Measurements from ENCODE around the gene PDXP. TPM values are rescaled to one million over a fixed set of nuclear protein-coding genes. Genes with fewer than 3 reads are reported as not detected.

Gene PDXP
- total and polyA plus RNA-seq, 2 of the 13 experiments (the other 11 are each of a cell fraction or from before 2014, with no cell fraction given) = 58.2 to 70.6 TPM

DNA sequence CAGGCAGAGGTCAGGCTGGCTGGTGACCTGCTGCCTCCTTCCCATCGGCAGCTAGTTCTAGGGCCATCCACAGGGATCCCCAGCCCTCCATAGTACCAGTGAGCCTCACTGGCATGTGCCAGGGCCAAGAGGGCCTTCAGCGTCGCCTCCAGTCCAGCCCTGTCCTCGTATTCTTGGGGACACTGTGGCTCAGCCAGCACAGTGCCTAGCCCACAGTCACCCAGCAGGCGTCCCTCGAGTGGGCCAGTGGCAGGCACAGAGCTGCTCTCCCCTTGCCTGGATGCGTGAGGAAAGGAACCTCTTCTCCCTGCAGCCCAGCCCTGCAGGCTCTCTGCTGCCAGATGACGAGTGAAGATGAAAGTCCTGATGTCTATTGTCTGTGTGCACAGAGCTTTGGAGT is 29.7 kb upstream of the PDXP start:
- Histone ChIP-seq H3K4me3 (replicated peaks in 1 of 3; ENCODE audit: insufficient read depth in 1 of 3, low read depth in 2 of 3, low read length in 3 of 3) (no peak overlapping the region), H3K9me3 (ENCODE audit: low read length) (no peaks in the 10 kb centered on the region), H3K36me3 (replicated peaks in 1 of 2; ENCODE audit: control insufficient read depth in 1 of 2, insufficient read depth in 2 of 2, low read length in 2 of 2) (peaks cover 2 to 8% of the 10 kb centered on the region in 2 experiments; a peak in 3 of 5 replicates), H4K20me1 (ENCODE audit: insufficient read depth, low read length) (no peaks in the 10 kb centered on the region), H3K9ac (ENCODE audit: insufficient read depth, low read depth, low read length) (no peak overlapping the region), H3K27ac (ENCODE audit: extremely low read length, insufficient read depth, low read length) (no peak overlapping the region), H3K4me1 (ENCODE audit: insufficient read depth, low read length) (peaks cover 37% of the 10 kb centered on the region), H3K79me2 (ENCODE audit: insufficient read depth, low read length) (no peaks in the 10 kb centered on the region), H2AFZ (ENCODE audit: low read length) (no peak overlapping the region), H3K27me3 (ENCODE audit: control insufficient read depth in 1 of 2, insufficient read depth in 2 of 2, low read length in 2 of 2) (no peaks in the 10 kb centered on the region), H3K4me2 (ENCODE audit: low read depth, low read length) (no peak overlapping the region)
- TF ChIP-seq SOX5 (CRISPR knock-in tag; IDR thresholded peaks at IDR 0.05; ENCODE audit: borderline replicate concordance) (no peak), ETV6 (CRISPR knock-in tag; conservative IDR thresholded peaks at IDR 0.05) (no peak), ZNF20 (CRISPR knock-in tag; IDR thresholded peaks at IDR 0.05) (no peak), POLR2G (IDR thresholded peaks at IDR 0.05; ENCODE audit: low read depth, low read length) (0 out of 2 replicates have a peak, but pooled peaks have one; percentile 9), AKAP8 (CRISPR knock-in tag; IDR thresholded peaks at IDR 0.05) (0 out of 2 replicates have a peak, but pooled peaks have one; percentile 33), ZBTB7A (CRISPR knock-in tag; IDR thresholded peaks at IDR 0.05) (no peak), AGO2 (optimal IDR thresholded peaks at IDR 0.05; ENCODE audit: low read depth, low read length) (peak; percentile 71), ZNF883 (CRISPR knock-in tag; IDR thresholded peaks at IDR 0.05; ENCODE audit: not compliant biosample characterization) (no peak), RARG (CRISPR knock-in tag; IDR thresholded peaks at IDR 0.05; ENCODE audit: low read depth) (no peak)
- TF ChIP-seq, protein P1, sequence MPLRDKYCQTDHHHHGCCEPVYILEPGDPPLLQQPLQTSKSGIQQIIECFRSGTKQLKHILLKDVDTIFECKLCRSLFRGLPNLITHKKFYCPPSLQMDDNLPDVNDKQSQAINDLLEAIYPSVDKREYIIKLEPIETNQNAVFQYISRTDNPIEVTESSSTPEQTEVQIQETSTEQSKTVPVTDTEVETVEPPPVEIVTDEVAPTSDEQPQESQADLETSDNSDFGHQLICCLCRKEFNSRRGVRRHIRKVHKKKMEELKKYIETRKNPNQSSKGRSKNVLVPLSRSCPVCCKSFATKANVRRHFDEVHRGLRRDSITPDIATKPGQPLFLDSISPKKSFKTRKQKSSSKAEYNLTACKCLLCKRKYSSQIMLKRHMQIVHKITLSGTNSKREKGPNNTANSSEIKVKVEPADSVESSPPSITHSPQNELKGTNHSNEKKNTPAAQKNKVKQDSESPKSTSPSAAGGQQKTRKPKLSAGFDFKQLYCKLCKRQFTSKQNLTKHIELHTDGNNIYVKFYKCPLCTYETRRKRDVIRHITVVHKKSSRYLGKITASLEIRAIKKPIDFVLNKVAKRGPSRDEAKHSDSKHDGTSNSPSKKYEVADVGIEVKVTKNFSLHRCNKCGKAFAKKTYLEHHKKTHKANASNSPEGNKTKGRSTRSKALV (CRISPR knock-in tag; IDR thresholded peaks at IDR 0.05) = no peak
- TF ChIP-seq, protein P2, sequence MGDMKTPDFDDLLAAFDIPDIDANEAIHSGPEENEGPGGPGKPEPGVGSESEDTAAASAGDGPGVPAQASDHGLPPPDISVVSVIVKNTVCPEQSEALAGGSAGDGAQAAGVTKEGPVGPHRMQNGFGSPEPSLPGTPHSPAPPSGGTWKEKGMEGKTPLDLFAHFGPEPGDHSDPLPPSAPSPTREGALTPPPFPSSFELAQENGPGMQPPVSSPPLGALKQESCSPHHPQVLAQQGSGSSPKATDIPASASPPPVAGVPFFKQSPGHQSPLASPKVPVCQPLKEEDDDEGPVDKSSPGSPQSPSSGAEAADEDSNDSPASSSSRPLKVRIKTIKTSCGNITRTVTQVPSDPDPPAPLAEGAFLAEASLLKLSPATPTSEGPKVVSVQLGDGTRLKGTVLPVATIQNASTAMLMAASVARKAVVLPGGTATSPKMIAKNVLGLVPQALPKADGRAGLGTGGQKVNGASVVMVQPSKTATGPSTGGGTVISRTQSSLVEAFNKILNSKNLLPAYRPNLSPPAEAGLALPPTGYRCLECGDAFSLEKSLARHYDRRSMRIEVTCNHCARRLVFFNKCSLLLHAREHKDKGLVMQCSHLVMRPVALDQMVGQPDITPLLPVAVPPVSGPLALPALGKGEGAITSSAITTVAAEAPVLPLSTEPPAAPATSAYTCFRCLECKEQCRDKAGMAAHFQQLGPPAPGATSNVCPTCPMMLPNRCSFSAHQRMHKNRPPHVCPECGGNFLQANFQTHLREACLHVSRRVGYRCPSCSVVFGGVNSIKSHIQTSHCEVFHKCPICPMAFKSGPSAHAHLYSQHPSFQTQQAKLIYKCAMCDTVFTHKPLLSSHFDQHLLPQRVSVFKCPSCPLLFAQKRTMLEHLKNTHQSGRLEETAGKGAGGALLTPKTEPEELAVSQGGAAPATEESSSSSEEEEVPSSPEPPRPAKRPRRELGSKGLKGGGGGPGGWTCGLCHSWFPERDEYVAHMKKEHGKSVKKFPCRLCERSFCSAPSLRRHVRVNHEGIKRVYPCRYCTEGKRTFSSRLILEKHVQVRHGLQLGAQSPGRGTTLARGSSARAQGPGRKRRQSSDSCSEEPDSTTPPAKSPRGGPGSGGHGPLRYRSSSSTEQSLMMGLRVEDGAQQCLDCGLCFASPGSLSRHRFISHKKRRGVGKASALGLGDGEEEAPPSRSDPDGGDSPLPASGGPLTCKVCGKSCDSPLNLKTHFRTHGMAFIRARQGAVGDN (CRISPR knock-in tag; IDR thresholded peaks at IDR 0.05) = 0 out of 2 replicates have a peak, but pooled peaks have one; percentile 21
- TF ChIP-seq, protein P3, sequence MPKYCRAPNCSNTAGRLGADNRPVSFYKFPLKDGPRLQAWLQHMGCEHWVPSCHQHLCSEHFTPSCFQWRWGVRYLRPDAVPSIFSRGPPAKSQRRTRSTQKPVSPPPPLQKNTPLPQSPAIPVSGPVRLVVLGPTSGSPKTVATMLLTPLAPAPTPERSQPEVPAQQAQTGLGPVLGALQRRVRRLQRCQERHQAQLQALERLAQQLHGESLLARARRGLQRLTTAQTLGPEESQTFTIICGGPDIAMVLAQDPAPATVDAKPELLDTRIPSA (CRISPR knock-in tag; IDR thresholded peaks at IDR 0.05; ENCODE audit: borderline replicate concordance) = no peak
- TF ChIP-seq, protein P4, sequence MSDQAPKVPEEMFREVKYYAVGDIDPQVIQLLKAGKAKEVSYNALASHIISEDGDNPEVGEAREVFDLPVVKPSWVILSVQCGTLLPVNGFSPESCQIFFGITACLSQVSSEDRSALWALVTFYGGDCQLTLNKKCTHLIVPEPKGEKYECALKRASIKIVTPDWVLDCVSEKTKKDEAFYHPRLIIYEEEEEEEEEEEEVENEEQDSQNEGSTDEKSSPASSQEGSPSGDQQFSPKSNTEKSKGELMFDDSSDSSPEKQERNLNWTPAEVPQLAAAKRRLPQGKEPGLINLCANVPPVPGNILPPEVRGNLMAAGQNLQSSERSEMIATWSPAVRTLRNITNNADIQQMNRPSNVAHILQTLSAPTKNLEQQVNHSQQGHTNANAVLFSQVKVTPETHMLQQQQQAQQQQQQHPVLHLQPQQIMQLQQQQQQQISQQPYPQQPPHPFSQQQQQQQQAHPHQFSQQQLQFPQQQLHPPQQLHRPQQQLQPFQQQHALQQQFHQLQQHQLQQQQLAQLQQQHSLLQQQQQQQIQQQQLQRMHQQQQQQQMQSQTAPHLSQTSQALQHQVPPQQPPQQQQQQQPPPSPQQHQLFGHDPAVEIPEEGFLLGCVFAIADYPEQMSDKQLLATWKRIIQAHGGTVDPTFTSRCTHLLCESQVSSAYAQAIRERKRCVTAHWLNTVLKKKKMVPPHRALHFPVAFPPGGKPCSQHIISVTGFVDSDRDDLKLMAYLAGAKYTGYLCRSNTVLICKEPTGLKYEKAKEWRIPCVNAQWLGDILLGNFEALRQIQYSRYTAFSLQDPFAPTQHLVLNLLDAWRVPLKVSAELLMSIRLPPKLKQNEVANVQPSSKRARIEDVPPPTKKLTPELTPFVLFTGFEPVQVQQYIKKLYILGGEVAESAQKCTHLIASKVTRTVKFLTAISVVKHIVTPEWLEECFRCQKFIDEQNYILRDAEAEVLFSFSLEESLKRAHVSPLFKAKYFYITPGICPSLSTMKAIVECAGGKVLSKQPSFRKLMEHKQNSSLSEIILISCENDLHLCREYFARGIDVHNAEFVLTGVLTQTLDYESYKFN (CRISPR knock-in tag; conservative IDR thresholded peaks at IDR 0.05) = no peak
- DNase-seq (ENCODE audit: low spot score) (no peak), FAIRE-seq (no peak), ATAC-seq (no peak)
- intact Hi-C loops (cut with micrococcal nuclease; ENCODE audit: unreplicated experiment) = no loop called here
- no TSS peak for BruUV-seq (replicated peaks)
- in situ Hi-C loops (cut with HindIII; ENCODE audit: extremely low pct_ligation_motif_present, low pct_unique_long_range_greater_than_20kb) = no loop called here
- ChIA-PET CTCF (ENCODE audit: low intra/inter-chr PET ratio, low total read pairs) (no interaction called here), POLR2A (no interaction called here)
- WGBS (ENCODE audit: low lambda C conversion rate) = 92% methylated on average over 3 of the region's 8 CpGs

Data from HepG2 (cell line).